D341Med (cell line): Measurements from ENCODE around the gene BRSK2.
"Not testable (repeated sequence)": the region's sequence is repeated elsewhere in the genome, so short reads cannot be mapped to it uniquely, and the experiment has no call there.

ENCODE experiments used
- DNase-seq: peaks from one replicate; pipeline ENCODE4 v3.0.0; 2012; ENCODE audit warnings: low spot score

Gene BRSK2

GRCh38 chr11:1354125-1354938, 35.4 kb upstream of the BRSK2 start:
- peak; percentile 24 for DNase-seq

- DNase-seq: peak; percentile 20
Observed at GRCh38 chr11:1356007-1356435, 33.7 kb upstream of the BRSK2 start.

GRCh38 chr11:1356478-1356960, 33.2 kb upstream of the BRSK2 start:
- no peak for DNase-seq

- no peak for DNase-seq
Observed at GRCh38 chr11:1358286-1358685, 31.4 kb upstream of the BRSK2 start.

- DNase-seq: not testable (repeated sequence)
Observed at GRCh38 chr11:1358931-1359330, 30.8 kb upstream of the BRSK2 start.

- no peak for DNase-seq
Observed at GRCh38 chr11:1359556-1359955, 30.2 kb upstream of the BRSK2 start.

GRCh38 chr11:1360181-1360834, 29.4 kb upstream of the BRSK2 start:
- DNase-seq: peak; percentile 8

- DNase-seq: peak; percentile 4
Observed at GRCh38 chr11:1360835-1361357, 28.8 kb upstream of the BRSK2 start.

- peak; percentile 6 for DNase-seq
Observed at GRCh38 chr11:1361882-1362281, 27.9 kb upstream of the BRSK2 start.

GRCh38 chr11:1367721-1368120, 22.0 kb upstream of the BRSK2 start:
- peak; percentile 4 for DNase-seq

GRCh38 chr11:1368216-1368615, 21.5 kb upstream of the BRSK2 start:
- no peak for DNase-seq

GRCh38 chr11:1368966-1369365, 20.8 kb upstream of the BRSK2 start:
- DNase-seq: no peak

GRCh38 chr11:1369371-1370005, 20.2 kb upstream of the BRSK2 start:
- DNase-seq: no peak

- no peak for DNase-seq
Observed at GRCh38 chr11:1370186-1371025, 19.3 kb upstream of the BRSK2 start.

GRCh38 chr11:1371026-1371325, 18.8 kb upstream of the BRSK2 start:
- DNase-seq: no peak

GRCh38 chr11:1371377-1371776, 18.4 kb upstream of the BRSK2 start:
- no peak for DNase-seq

- peak; percentile 25 for DNase-seq
Observed at GRCh38 chr11:1371836-1372465, 17.8 kb upstream of the BRSK2 start.

- DNase-seq: peak; percentile 20
Observed at GRCh38 chr11:1372660-1373059, 17.1 kb upstream of the BRSK2 start.

- DNase-seq: peak; percentile 7
Observed at GRCh38 chr11:1373536-1374214, 16.1 kb upstream of the BRSK2 start.

- DNase-seq: no peak
Observed at GRCh38 chr11:1375161-1375954, 14.4 kb upstream of the BRSK2 start.
